Heart left ventricle (tissue), 16 donors: ENCODE measurements around the gene TLE1. TPM values are rescaled to one million over a fixed set of nuclear protein-coding genes. Genes with fewer than 3 reads are reported as not detected.

ENCODE experiments used
- ATAC-seq, 4 donors: fragments of 200-7000 bp; cut with Tn5 transposase; one replicate each; pipeline ENCODE4 v1.9.1; 2020 to 2022; ENCODE audit warnings: moderate library complexity in 4 of 4, mild to moderate bottlenecking in 3 of 4, moderate number of reproducible peaks in 1 of 4
- DNase-seq, 5 donors: peaks; one replicate each; pipeline ENCODE4 v3.0.0-alpha.2; 2020
- H3K27ac ChIP-seq, 12 donors: fragments of 200-600 bp; sonication (generic) in 4 of 12; one replicate each; pipeline versions ENCODE4 v1.5.0 to v1.8.0; 2016 to 2022; ENCODE audit warnings: mild to moderate bottlenecking in 2 of 12
- H3K27me3 ChIP-seq, 9 donors: fragments of 200-600 bp; sonication (generic) in 2 of 9; one replicate each; pipeline versions ENCODE4 v1.5.1 to v1.8.0; 2016 to 2022; ENCODE audit warnings: mild to moderate bottlenecking in 3 of 9
- H3K36me3 ChIP-seq, 9 donors: fragments of 200-600 bp; sonication (generic) in 2 of 9; one replicate each; pipeline versions ENCODE4 v1.5.0 to v1.8.0; 2018 to 2022; ENCODE audit warnings: mild to moderate bottlenecking in 2 of 9
- H3K4me1 ChIP-seq, 12 donors: fragments of 200-600 bp; sonication (generic) in 4 of 12; one replicate each; pipeline versions ENCODE4 v1.5.0 to v1.8.0; 2016 to 2022; ENCODE audit warnings: mild to moderate bottlenecking in 3 of 12
- H3K4me3 ChIP-seq, 12 donors: fragments of 200-600 bp; sonication (generic) in 4 of 12; one replicate each; pipeline versions ENCODE4 v1.5.0 to v1.8.0; 2017 to 2022; ENCODE audit warnings: mild to moderate bottlenecking in 9 of 12, moderate library complexity in 4 of 12
- H3K9me3 ChIP-seq, 12 donors: fragments of 200-600 bp; sonication (generic) in 4 of 12; one replicate each; pipeline versions ENCODE4 v1.5.0 to v1.8.0; 2016 to 2022; ENCODE audit warnings: mild to moderate bottlenecking in 1 of 12
- POLR2A ChIP-seq, 2 donors: fragments of 450-650 bp; IDR thresholded peaks; one replicate each; pipeline ENCODE4 v1.6.1; 2017; ENCODE audit warnings: antibody characterized with exemption in 2 of 2, mild to moderate bottlenecking in 2 of 2, moderate library complexity in 2 of 2
- WGBS, 4 donors: extraction: QIAGEN DNeasy Blood & Tissue Kit in 2 of 4; methylation state at CpG; one replicate each; pipeline versions ENCODE4 v1.1.5 to v1.1.7; 2013 to 2018; 5-methylcytosine and 5-hydroxymethylcytosine counted together
- intact Hi-C, 10 donors: fragments of 100-400 bp; cut with DNase I; formaldehyde crosslinking; loops; one replicate each; pipeline versions ENCODE4 v1.11.1 to v1.14.2; 2022
- polyA plus RNA-seq, 2 donors: library from polyadenylated mRNA; stranded (reverse); fragments of 200-250 nt; gene quantifications; one replicate each; pipeline ENCODE4 v1.2.3, GENCODE V29; 2013
- total RNA-seq, 9 donors: library from RNA; depleted of rRNA in 2 of 9; stranded (reverse); fragments of >200 nt in 2 of 9; fragmentation: NEBNext Ultra II Directional in 3 of 9; extraction: Animal tissue kit (Norgen Biotek cat#: 25700) in 3 of 9; gene quantifications; one replicate each; pipeline versions ENCODE4 v1.1.0 to v1.2.4, GENCODE V29; 2016 to 2023
- TF ChIP-seq, protein P1 (sequence below), 12 donors: fragments of 200-600 bp; sonication (generic) in 4 of 12; IDR thresholded peaks; one replicate each; pipeline versions ENCODE4 v1.5.0 to v1.8.0; 2018 to 2022; ENCODE audit warnings: antibody characterized with exemption in 12 of 12, mild to moderate bottlenecking in 5 of 12
- donor health status: ischemic (EF 13 %, LVEDD 7.1; RV severe dilation, severe dysfunction).
- donor health status: healthy with polysubstance abuse.
- donor health status: DM: no; HTN: yes; CAD: no.
- donor health status: DM: no; HTN: no; CAD: no.
- donor health status: ischemic (EF 25% LVEDD 6.9; RV normal size, moderate dysfunction).
- donor health status: ischemic (EF 25% LVEDD 5.7; RV mildly dilated, moderate dysfunction).
- donor health status: healthy.
- donor health status: DM: yes; HTN: yes; CAD: no.
- donor health status: ischemic (EF 35%, LVEDD 5.7; RV mildly dilated, moderate dysfunction).
- donor health status: nonischemic (EF 11% LVEDD 7.7; RV severe dilation, severe dysfunction).
- donor health status: DM: yes; HTN: yes; CAD: no.
- donor health status: PGD.
- donor health status: ischemic (EF 29% LVEDD 5.4; RV normal size, mild dysfunction).
- donor health status: nonischemic (EF 23%, LVEDD 6.1; RV moderate dilation, normal function).

The TLE1 gene
- total and polyA plus RNA-seq, 11 donors = 6.2 to 25.4 (median 9.8) TPM

DNA sequence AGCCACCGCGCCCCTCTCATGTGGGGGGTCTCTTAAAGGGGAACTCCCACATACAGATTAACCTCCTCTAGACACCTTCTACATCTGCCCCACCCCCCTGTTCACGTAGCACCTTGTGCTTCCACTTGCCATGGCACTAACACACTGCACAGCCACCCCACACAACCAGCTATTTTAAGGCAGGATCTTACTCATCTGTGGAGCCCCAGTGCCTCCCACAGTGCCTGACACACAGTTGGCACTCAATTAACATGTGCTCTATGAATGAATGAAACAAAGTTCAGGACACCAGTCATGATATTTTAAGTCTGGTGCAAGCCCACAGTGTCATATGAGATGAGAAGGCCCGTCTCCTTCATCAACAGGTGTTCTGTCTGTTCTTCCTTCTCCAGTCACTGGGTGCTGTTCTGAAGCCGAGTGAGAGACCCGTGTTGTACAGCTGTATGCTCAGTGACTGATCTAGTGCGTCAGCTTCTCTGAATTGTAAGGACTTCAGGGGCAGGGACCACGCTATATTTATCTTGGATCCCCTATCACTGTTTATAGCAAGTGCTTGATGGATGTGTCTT lies 149.1 kb downstream of the TLE1 start:
- no peak for ATAC-seq
- no peak for DNase-seq
- Histone ChIP-seq H3K27ac (no peak overlapping the region), H3K4me3 (no peak overlapping the region), H3K27me3 (no peaks in the 10 kb centered on the region), H3K4me1 (no peaks in the 10 kb centered on the region), H3K9me3 (no peaks in the 10 kb centered on the region), H3K36me3 (no peaks in the 10 kb centered on the region)
- TF ChIP-seq, protein P1, sequence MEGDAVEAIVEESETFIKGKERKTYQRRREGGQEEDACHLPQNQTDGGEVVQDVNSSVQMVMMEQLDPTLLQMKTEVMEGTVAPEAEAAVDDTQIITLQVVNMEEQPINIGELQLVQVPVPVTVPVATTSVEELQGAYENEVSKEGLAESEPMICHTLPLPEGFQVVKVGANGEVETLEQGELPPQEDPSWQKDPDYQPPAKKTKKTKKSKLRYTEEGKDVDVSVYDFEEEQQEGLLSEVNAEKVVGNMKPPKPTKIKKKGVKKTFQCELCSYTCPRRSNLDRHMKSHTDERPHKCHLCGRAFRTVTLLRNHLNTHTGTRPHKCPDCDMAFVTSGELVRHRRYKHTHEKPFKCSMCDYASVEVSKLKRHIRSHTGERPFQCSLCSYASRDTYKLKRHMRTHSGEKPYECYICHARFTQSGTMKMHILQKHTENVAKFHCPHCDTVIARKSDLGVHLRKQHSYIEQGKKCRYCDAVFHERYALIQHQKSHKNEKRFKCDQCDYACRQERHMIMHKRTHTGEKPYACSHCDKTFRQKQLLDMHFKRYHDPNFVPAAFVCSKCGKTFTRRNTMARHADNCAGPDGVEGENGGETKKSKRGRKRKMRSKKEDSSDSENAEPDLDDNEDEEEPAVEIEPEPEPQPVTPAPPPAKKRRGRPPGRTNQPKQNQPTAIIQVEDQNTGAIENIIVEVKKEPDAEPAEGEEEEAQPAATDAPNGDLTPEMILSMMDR (IDR thresholded peaks at IDR 0.05) = no peak
- no peak for TF ChIP-seq POLR2A (IDR thresholded peaks at IDR 0.05)
- 91 to 97% (median 94%) methylated on average over 8 of the region's 8 CpGs for WGBS, 4 donors
- intact Hi-C loops = no loop called here

DNA sequence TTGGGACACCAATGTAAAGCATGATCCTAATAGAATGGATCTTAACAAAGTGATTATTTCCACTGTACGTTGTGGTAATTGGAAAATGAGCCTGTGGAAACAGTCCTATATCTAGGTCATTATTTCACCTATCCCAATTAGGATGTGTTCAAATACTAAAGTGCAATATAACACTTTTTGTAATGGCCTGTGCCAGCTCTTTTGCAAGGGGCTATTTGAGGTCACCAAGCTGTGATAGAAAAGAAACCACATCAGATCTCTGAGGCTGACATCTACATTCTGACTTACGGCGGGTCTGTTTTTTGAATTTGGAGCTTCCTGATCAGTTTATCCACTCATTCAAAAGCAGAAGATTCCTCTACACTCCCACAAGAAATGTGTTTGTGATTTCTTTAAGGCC lies 150.0 kb downstream of the TLE1 start:
- Histone ChIP-seq H3K27ac (no peak overlapping the region), H3K4me1 (no peaks in the 10 kb centered on the region)
- intact Hi-C loops = no loop called here

DNA sequence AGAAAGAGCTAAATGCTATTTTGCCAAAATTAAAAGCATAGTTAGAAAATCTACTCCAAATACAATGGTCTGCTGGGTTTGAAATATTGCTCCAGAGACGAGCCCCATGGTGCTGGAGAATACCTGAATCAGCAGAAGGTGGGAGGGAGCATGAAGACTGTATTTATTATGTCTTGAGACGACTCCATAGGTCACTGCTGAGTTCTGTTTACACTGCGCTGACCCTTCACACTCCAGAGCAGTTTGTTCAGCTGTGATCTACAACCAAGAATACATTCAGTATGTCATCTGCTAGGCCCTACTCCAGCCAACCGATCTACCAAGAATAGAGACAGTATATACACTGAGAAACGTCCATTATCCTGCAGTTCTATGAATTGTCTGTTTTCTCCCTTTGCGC lies 150.5 kb downstream of the TLE1 start:
- TF ChIP-seq POLR2A (IDR thresholded peaks at IDR 0.05) = no peak
- TF ChIP-seq, protein P1 (IDR thresholded peaks at IDR 0.05) = no peak
- Histone ChIP-seq H3K27me3 (no peaks in the 10 kb centered on the region), H3K36me3 (no peaks in the 10 kb centered on the region), H3K4me3 (no peak overlapping the region), H3K4me1 (no peaks in the 10 kb centered on the region), H3K27ac (no peak overlapping the region), H3K9me3 (no peaks in the 10 kb centered on the region)
- DNase-seq = no peak
- ATAC-seq = no peak
- WGBS, 4 donors = 82 to 88% (median 87%) methylated on average over 6 of the region's 6 CpGs
- intact Hi-C loops = no loop called here

More for the DNA sequence above, 150.0 kb downstream of the TLE1 start:
- ATAC-seq (no peak), DNase-seq (no peak)
- H3K9me3 ChIP-seq = no peaks in the 10 kb centered on the region
- 71 to 90% (median 83%) methylated on average over 3 of the region's 3 CpGs for WGBS, 4 donors
- no peaks in the 10 kb centered on the region for H3K36me3 ChIP-seq
- TF ChIP-seq POLR2A (IDR thresholded peaks at IDR 0.05) = no peak
- TF ChIP-seq, protein P1 (IDR thresholded peaks at IDR 0.05) = no peak
- H3K4me3 ChIP-seq = no peak overlapping the region
- no peaks in the 10 kb centered on the region for H3K27me3 ChIP-seq

DNA sequence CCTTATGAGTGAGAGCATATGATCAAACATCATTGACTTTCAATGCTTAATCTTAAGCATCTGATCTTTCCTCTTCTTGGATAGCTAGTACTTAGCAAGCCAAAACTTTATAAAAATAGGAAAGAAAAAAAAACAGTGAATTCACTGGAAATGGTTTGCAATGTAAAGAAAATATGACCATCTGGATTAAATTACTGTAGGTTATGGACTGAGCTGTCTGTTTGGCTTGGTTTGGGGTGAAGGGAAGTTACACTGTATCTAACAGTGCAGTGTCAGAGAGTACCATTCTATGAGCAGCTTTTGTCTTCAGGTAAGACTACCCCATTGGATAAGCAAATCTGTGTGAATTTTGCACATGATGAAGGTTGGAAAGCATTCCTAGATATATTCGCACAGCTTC lies 151.4 kb downstream of the TLE1 start:
- Histone ChIP-seq H3K4me3 (no peak overlapping the region), H3K27ac (no peak overlapping the region), H3K9me3 (no peaks in the 10 kb centered on the region), H3K36me3 (no peaks in the 10 kb centered on the region), H3K4me1 (no peaks in the 10 kb centered on the region), H3K27me3 (no peaks in the 10 kb centered on the region)
- no peak for ATAC-seq
- 86 to 96% (median 94%) methylated on average over 1 of the region's 1 CpG for WGBS, 4 donors
- TF ChIP-seq POLR2A (IDR thresholded peaks at IDR 0.05) = no peak
- TF ChIP-seq, protein P1 (IDR thresholded peaks at IDR 0.05) = no peak
- intact Hi-C loops = no loop called here
- no peak for DNase-seq
